Tibial nerve (tissue), 4 donors: ENCODE data around the gene DFFA. TPM values are rescaled to one million over a fixed set of nuclear protein-coding genes. Genes with fewer than 3 reads are reported as not detected.
A peak's percentile ranks its signal among the peaks of the same experiment; 100 is the strongest.
"Not testable (repeated sequence)": the region's sequence is repeated elsewhere in the genome, so short reads cannot be mapped to it uniquely, and the experiment has no call there.

Experiments used
- DNase-seq, 2 donors: peaks; one replicate each; pipeline ENCODE4 v3.0.0-alpha.2; 2019; ENCODE audit warnings: low spot score in 2 of 2
- H3K27ac ChIP-seq, 4 donors: fragments of 200-600 bp; sonication (generic) in 3 of 4; one replicate each; pipeline ENCODE4 v1.5.1; 2017 to 2019; ENCODE audit warnings: mild to moderate bottlenecking in 1 of 4
- H3K27me3 ChIP-seq, 2 donors: fragments of 200-600 bp; sonication (generic) in 1 of 2; one replicate each; pipeline versions ENCODE4 v1.5.1 to v1.6.0; 2017 to 2019
- H3K36me3 ChIP-seq, 3 donors: fragments of 200-600 bp; sonication (generic); one replicate each; pipeline ENCODE4 v1.5.1; 2018 to 2019
- H3K4me1 ChIP-seq, 4 donors: fragments of 200-600 bp; sonication (generic) in 3 of 4; one replicate each; pipeline ENCODE4 v1.5.1; 2017 to 2019
- H3K4me3 ChIP-seq, 4 donors: fragments of 200-600 bp; sonication (generic) in 3 of 4; one replicate each; pipeline ENCODE4 v1.5.1; 2017 to 2019; ENCODE audit warnings: mild to moderate bottlenecking in 1 of 4, moderate library complexity in 1 of 4
- H3K9me3 ChIP-seq, 4 donors: fragments of 200-600 bp; sonication (generic) in 3 of 4; one replicate each; pipeline ENCODE4 v1.5.1; 2017 to 2019
- CTCF ChIP-seq, 5 experiments: fragments of 200-600 bp in 3 of 5; fragments of 450-650 bp in 2 of 5; sonication (generic) in 3 of 5; IDR thresholded peaks; one replicate each; pipeline ENCODE4 v1.5.1; 2016 to 2019; ENCODE audit warnings: antibody characterized with exemption in 5 of 5, mild to moderate bottlenecking in 3 of 5, moderate library complexity in 2 of 5
- EP300 ChIP-seq, 2 donors: sonication (generic); formaldehyde crosslinking; IDR thresholded peaks; one replicate each; pipeline ENCODE4 v1.6.1; 2017; ENCODE audit warnings: antibody characterized with exemption in 2 of 2, mild to moderate bottlenecking in 1 of 2
- POLR2A ChIP-seq, 2 donors: fragments of 450-650 bp; IDR thresholded peaks; one replicate each; pipeline ENCODE4 v1.6.1; 2017; ENCODE audit warnings: antibody characterized with exemption in 2 of 2, mild to moderate bottlenecking in 2 of 2, moderate library complexity in 2 of 2
- WGBS, 2 donors: methylation state at CpG; one replicate each; pipeline ENCODE4 v1.1.5; 2018; 5-methylcytosine and 5-hydroxymethylcytosine counted together
- total RNA-seq, 4 donors: library from RNA; depleted of rRNA; stranded (reverse); fragments of >200 nt; gene quantifications; one replicate each; pipeline ENCODE4 v1.1.0, GENCODE V29; 2016

The DFFA gene
- total RNA-seq, 4 donors from 2014 or later = 14.9 to 19.5 (median 18.9) TPM

DNA sequence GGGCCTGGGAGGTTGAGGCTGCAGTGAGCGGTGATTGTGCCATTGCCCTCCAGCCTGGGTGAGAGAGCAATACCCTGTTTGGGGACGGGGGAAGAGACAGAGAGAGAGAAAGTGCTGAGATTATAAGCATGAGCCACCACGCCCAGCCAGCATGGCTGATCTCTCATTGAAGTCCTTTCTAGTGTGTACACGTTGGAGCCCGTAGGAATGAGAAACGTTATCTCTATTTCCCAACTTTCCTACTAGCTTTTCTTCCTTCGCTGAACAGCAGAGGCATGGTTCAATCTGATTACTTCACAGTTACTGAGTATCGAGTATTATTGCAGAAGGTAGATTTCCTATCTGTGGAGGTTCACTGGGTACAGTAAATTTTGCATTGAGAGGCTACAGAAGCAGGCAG is 7.0 kb upstream of the DFFA start:
- Histone ChIP-seq H3K36me3 (no peaks in the 10 kb centered on the region), H3K9me3 (no peaks in the 10 kb centered on the region), H3K27me3 (no peaks in the 10 kb centered on the region), H3K4me3 (no peak overlapping the region), H3K27ac (no peak overlapping the region), H3K4me1 (peaks cover 0 to 25% (median 11%) of the 10 kb centered on the region in 4 donors)
- TF ChIP-seq EP300 (IDR thresholded peaks at IDR 0.05) (no peak), POLR2A (IDR thresholded peaks at IDR 0.05) (no peak), CTCF (IDR thresholded peaks at IDR 0.05) (no peak)
- WGBS, 2 donors = 73 to 82% methylated on average over 8 of the region's 8 CpGs
- DNase-seq = no peak

DNA sequence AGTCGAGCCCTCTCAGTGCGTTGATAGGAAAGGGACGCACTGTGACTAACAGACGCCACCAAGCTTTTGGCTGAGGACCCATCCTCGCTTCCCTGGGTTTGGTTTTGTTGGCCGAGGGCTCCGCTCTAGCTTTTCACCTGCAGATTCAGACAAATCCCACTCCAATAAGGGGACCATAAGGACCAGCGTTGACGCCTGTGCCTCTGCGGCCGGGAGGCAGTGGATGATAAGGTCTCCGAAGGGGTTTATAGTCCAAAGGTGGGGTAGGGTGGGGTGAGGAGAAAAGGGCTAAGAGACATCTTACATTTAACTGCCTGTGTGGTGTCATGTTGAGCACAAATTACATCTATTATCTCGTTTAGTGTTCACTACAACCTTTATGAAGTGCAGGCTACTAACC is 3.2 kb upstream of the DFFA start:
- peak overlapping the region; percentile 80 to 97 (median 88) for H3K4me3 ChIP-seq
- TF ChIP-seq CTCF (IDR thresholded peaks at IDR 0.05) = no peak
- H3K4me1 ChIP-seq = peaks cover 0 to 50% (median 14%) of the 10 kb centered on the region in 4 donors
- peak overlapping the region; percentile 22 to 94 (median 88) for H3K27ac ChIP-seq
- H3K9me3 ChIP-seq = no peaks in the 10 kb centered on the region
- 1 to 2% methylated on average over 9 to 13 of the region's 13 CpGs for WGBS, 2 donors
- no peak for DNase-seq
- H3K27me3 ChIP-seq = no peaks in the 10 kb centered on the region
- H3K36me3 ChIP-seq = no peaks in the 10 kb centered on the region

GRCh38 chr1:10474613-10475507 is 2.5 kb upstream of the DFFA start, which contains the start of gene PEX14:
PEX14 (plus strand) TSS chr1:10474950; CDS start chr1:10474967, 17 bp downstream.
- Histone ChIP-seq H3K27me3 (no peaks in the 10 kb centered on the region), H3K4me3 (peak within 1 kb of the TSS; percentile 80 to 97 (median 88)), H3K9me3 (no peaks in the 10 kb centered on the region), H3K27ac (peak within 1 kb of the TSS; percentile 22 to 94 (median 88)), H3K4me1 (peaks cover 0 to 50% (median 14%) of the 10 kb centered on the region in 4 donors), H3K36me3 (no peaks in the 10 kb centered on the region)
- 17 to 21% methylated on average over 27 to 32 of the region's 50 CpGs for WGBS, 2 donors
- peak; percentile 66 to 75 for DNase-seq
- TF ChIP-seq CTCF (IDR thresholded peaks at IDR 0.05) (no peak), EP300 (IDR thresholded peaks at IDR 0.05) (peak in 1 of 2 donors; percentile 73), POLR2A (IDR thresholded peaks at IDR 0.05) (no peak)

DNA sequence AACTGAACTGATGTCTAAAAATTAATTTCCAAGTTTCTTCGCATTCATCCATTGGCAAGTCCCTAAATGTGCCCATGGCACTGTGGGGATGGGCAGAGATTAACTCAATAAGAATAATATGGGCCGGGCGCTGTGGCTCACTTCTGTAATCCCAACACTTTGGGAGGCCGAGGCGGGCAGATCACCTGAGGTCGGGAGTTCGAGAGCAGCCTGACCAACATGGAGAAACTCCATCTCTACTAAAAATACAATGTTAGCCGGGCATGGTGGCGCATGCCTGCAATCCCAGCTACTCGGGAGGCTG is 1.9 kb upstream of the DFFA start:
- H3K27me3 ChIP-seq, H3K9me3 ChIP-seq, DNase-seq, H3K36me3 ChIP-seq: not testable (repeated sequence)
- Histone ChIP-seq H3K4me1 (peaks cover 0 to 50% (median 14%) of the 10 kb centered on the region in 4 donors), H3K4me3 (peak overlapping the region; percentile 80 to 97 (median 88)), H3K27ac (peak overlapping the region in 2 of 4 donors; percentile 84 to 93)
- WGBS, 2 donors = 93% methylated on average over 10 of the region's 10 CpGs

GRCh38 chr1:10473145-10473765 is 926 bp upstream of the DFFA start:
- no peak for DNase-seq
- no peaks in the 10 kb centered on the region for H3K9me3 ChIP-seq
- no peaks in the 10 kb centered on the region for H3K27me3 ChIP-seq
- H3K4me1 ChIP-seq = peaks cover 0 to 50% (median 14%) of the 10 kb centered on the region in 4 donors
- peak overlapping the region in 2 of 4 donors; percentile 67 to 74 for H3K4me3 ChIP-seq
- WGBS, 2 donors = 88% methylated on average over 23 of the region's 23 CpGs
- H3K27ac ChIP-seq = peak overlapping the region in 1 of 4 donors; percentile 77
- peaks cover 0 to 16% (median 0%) of the 10 kb centered on the region in 3 donors for H3K36me3 ChIP-seq
- TF ChIP-seq EP300 (IDR thresholded peaks at IDR 0.05) (no peak), POLR2A (IDR thresholded peaks at IDR 0.05) (no peak), CTCF (IDR thresholded peaks at IDR 0.05) (no peak)
